ENCODE results near the gene PDE4B. TPM values are rescaled to one million over a fixed set of nuclear protein-coding genes. Genes with fewer than 3 reads are reported as not detected.

Gene PDE4B
- polyA plus RNA-seq, 1 donor (not counting 4 experiments of a cell fraction or from before 2014, with no cell fraction given), result 0.29 TPM

- FAIRE-seq, result no peak
Observed at GRCh38 chr1:65821386-65821785, 28.7 kb downstream of the PDE4B start.

GRCh38 chr1:65824103-65824502, 31.4 kb downstream of the PDE4B start:
- H3K9ac ChIP-seq (ENCODE audit: control insufficient read depth, extremely low read depth, insufficient read depth, low read length), result no peak overlapping the region
- no peaks in the 10 kb centered on the region for H3K9me3 ChIP-seq (ENCODE audit: control insufficient read depth, low read depth, low read length)
- H3K4me3 ChIP-seq (ENCODE audit: control insufficient read depth in 2 of 3, extremely low read depth in 1 of 3, insufficient read depth in 2 of 3, low read depth in 1 of 3, low read length in 3 of 3), result no peak overlapping the region
- no peaks in the 10 kb centered on the region for H3K36me3 ChIP-seq (ENCODE audit: control insufficient read depth in 2 of 2, extremely low read depth in 1 of 2, insufficient read depth in 2 of 2, low read length in 2 of 2)
- no peaks in the 10 kb centered on the region for H3K27me3 ChIP-seq (ENCODE audit: control insufficient read depth, extremely low read depth, insufficient read depth, low read length)
- dilution Hi-C loops (cut with MboI; ENCODE audit: extremely low pct_ligation_motif_present, low sequenced_read_pairs), result no loop called here
- no peaks in the 10 kb centered on the region for H4K20me1 ChIP-seq (ENCODE audit: control insufficient read depth, extremely low read depth, insufficient read depth, low read length)
- no peaks in the 10 kb centered on the region for H3K79me2 ChIP-seq (ENCODE audit: control insufficient read depth, insufficient read depth, low read length)
- no peak overlapping the region for H3K27ac ChIP-seq (ENCODE audit: control insufficient read depth, insufficient read depth, low read length)
- TF ChIP-seq EZH2 (IDR thresholded peaks at IDR 0.05; ENCODE audit: low read length) (no peak), CTCF (optimal IDR thresholded peaks at IDR 0.05 in 1 of 3, IDR thresholded peaks at IDR 0.05 in 1 of 3, conservative IDR thresholded peaks at IDR 0.05 in 1 of 3; ENCODE audit: extremely low read depth in 1 of 3, insufficient read depth in 2 of 3, low read length in 3 of 3) (no peak)
- FAIRE-seq, result no peak
- H3K4me1 ChIP-seq (ENCODE audit: control insufficient read depth, extremely low read depth, insufficient read depth, low read length), result no peaks in the 10 kb centered on the region
- DNase-seq (ENCODE audit: low read depth, low spot score), result no peak
- no peaks in the 10 kb centered on the region for H3K9me1 ChIP-seq (ENCODE audit: control insufficient read depth, extremely low read depth, insufficient read depth, low read length)
- H2AFZ ChIP-seq (ENCODE audit: control insufficient read depth, low read length), result no peak overlapping the region
- H3K4me2 ChIP-seq (ENCODE audit: control insufficient read depth, extremely low read depth, insufficient read depth, low read depth, low read length), result no peak overlapping the region

More at GRCh38 chr1:65821386-65821785, 28.7 kb downstream of the PDE4B start:
- Histone ChIP-seq H2AFZ (ENCODE audit: control insufficient read depth, low read length) (no peak overlapping the region), H3K27ac (ENCODE audit: control insufficient read depth, insufficient read depth, low read length) (no peak overlapping the region), H3K9me3 (ENCODE audit: control insufficient read depth, low read depth, low read length) (no peaks in the 10 kb centered on the region), H3K27me3 (ENCODE audit: control insufficient read depth, extremely low read depth, insufficient read depth, low read length) (no peaks in the 10 kb centered on the region), H3K4me3 (ENCODE audit: control insufficient read depth in 2 of 3, extremely low read depth in 1 of 3, insufficient read depth in 2 of 3, low read depth in 1 of 3, low read length in 3 of 3) (no peak overlapping the region), H3K4me2 (ENCODE audit: control insufficient read depth, extremely low read depth, insufficient read depth, low read depth, low read length) (no peak overlapping the region), H3K9me1 (ENCODE audit: control insufficient read depth, extremely low read depth, insufficient read depth, low read length) (no peaks in the 10 kb centered on the region), H4K20me1 (ENCODE audit: control insufficient read depth, extremely low read depth, insufficient read depth, low read length) (no peaks in the 10 kb centered on the region), H3K36me3 (ENCODE audit: control insufficient read depth in 2 of 2, extremely low read depth in 1 of 2, insufficient read depth in 2 of 2, low read length in 2 of 2) (no peaks in the 10 kb centered on the region), H3K9ac (ENCODE audit: control insufficient read depth, extremely low read depth, insufficient read depth, low read length) (no peak overlapping the region), H3K79me2 (ENCODE audit: control insufficient read depth, insufficient read depth, low read length) (no peaks in the 10 kb centered on the region), H3K4me1 (ENCODE audit: control insufficient read depth, extremely low read depth, insufficient read depth, low read length) (no peaks in the 10 kb centered on the region)
- no peak for DNase-seq (ENCODE audit: low read depth, low spot score)
- dilution Hi-C loops (cut with MboI; ENCODE audit: extremely low pct_ligation_motif_present, low sequenced_read_pairs), result no loop called here
- TF ChIP-seq EZH2 (IDR thresholded peaks at IDR 0.05; ENCODE audit: low read length) (no peak), CTCF (optimal IDR thresholded peaks at IDR 0.05 in 1 of 3, IDR thresholded peaks at IDR 0.05 in 1 of 3, conservative IDR thresholded peaks at IDR 0.05 in 1 of 3; ENCODE audit: extremely low read depth in 1 of 3, insufficient read depth in 2 of 3, low read length in 3 of 3) (no peak)

Data from keratinocyte (primary cell).